WERI-Rb-1 (cell line): ENCODE measurements around the gene TRAPPC3L.

ENCODE experiments used
- DNase-seq: peaks from one replicate; pipeline ENCODE4 v3.0.0-alpha.2; 2020
- H3K27ac ChIP-seq: fragments of 250-450 bp; sonication (Bioruptor Pico); 2 replicates; pipeline ENCODE4 v1.5.1; 2020; ENCODE audit warnings: mild to moderate bottlenecking, moderate library complexity
- H3K27me3 ChIP-seq: fragments of 250-450 bp; sonication (Bioruptor Pico); 2 replicates; pipeline ENCODE4 v1.5.1; 2021; ENCODE audit warnings: mild to moderate bottlenecking, low read depth, moderate library complexity; ENCODE audit not compliant: insufficient read depth, severe bottlenecking
- H3K36me3 ChIP-seq: fragments of 250-450 bp; sonication (Bioruptor Pico); 2 replicates; pipeline ENCODE4 v1.5.1; 2020; ENCODE audit warnings: mild to moderate bottlenecking, moderate library complexity
- H3K4me3 ChIP-seq: 2 replicates; pipeline ENCODE4 v1.5.1; 2011; ENCODE audit warnings: low read depth, mild to moderate bottlenecking, control low read depth, low read length
- H3K9me3 ChIP-seq: fragments of 250-450 bp; sonication (Bioruptor Pico); 2 replicates; pipeline ENCODE4 v1.5.1; 2021; ENCODE audit warnings: mild to moderate bottlenecking, moderate library complexity; ENCODE audit not compliant: severe bottlenecking
- CTCF ChIP-seq: IDR thresholded peaks from 2 replicates; pipeline ENCODE4 v1.5.1; 2011; ENCODE audit warnings: low read depth, mild to moderate bottlenecking, control low read depth, inconsistent platforms, low read length

Gene TRAPPC3L

GRCh38 chr6:116529466-116530290 lies 15.8 kb downstream of the TRAPPC3L start:
- no peaks in the 10 kb centered on the region for H3K27me3 ChIP-seq
- H3K27ac ChIP-seq, result no peak overlapping the region
- H3K36me3 ChIP-seq, result no peaks in the 10 kb centered on the region
- DNase-seq, result no peak
- no peak overlapping the region for H3K4me3 ChIP-seq
- no peaks in the 10 kb centered on the region for H3K9me3 ChIP-seq
- TF ChIP-seq CTCF, result no peak

GRCh38 chr6:116528780-116529179 lies 16.7 kb downstream of the TRAPPC3L start:
- DNase-seq, result no peak
- Histone ChIP-seq H3K27ac (no peak overlapping the region), H3K9me3 (no peaks in the 10 kb centered on the region), H3K27me3 (no peaks in the 10 kb centered on the region), H3K36me3 (no peaks in the 10 kb centered on the region), H3K4me3 (no peak overlapping the region)
- TF ChIP-seq CTCF, result no peak

- no peak for TF ChIP-seq CTCF
- DNase-seq, result no peak
- no peaks in the 10 kb centered on the region for H3K27me3 ChIP-seq
These were observed 17.4 kb downstream of the TRAPPC3L start for GRCh38 chr6:116528133-116528532.

GRCh38 chr6:116524236-116524635 lies 21.2 kb downstream of the TRAPPC3L start:
- Histone ChIP-seq H3K9me3 (no peaks in the 10 kb centered on the region), H3K27me3 (no peaks in the 10 kb centered on the region), H3K36me3 (no peaks in the 10 kb centered on the region), H3K27ac (no peak overlapping the region), H3K4me3 (no peak overlapping the region)
- no peak for TF ChIP-seq CTCF
- DNase-seq, result no peak

More at GRCh38 chr6:116528133-116528532, 17.4 kb downstream of the TRAPPC3L start:
- Histone ChIP-seq H3K27ac (no peak overlapping the region), H3K9me3 (no peaks in the 10 kb centered on the region), H3K36me3 (no peaks in the 10 kb centered on the region), H3K4me3 (no peak overlapping the region)

- Histone ChIP-seq H3K27ac (no peak overlapping the region), H3K9me3 (no peaks in the 10 kb centered on the region), H3K27me3 (no peaks in the 10 kb centered on the region), H3K36me3 (no peaks in the 10 kb centered on the region), H3K4me3 (no peak overlapping the region)
- no peak for DNase-seq
- TF ChIP-seq CTCF, result no peak
These were observed 22.6 kb downstream of the TRAPPC3L start for GRCh38 chr6:116522896-116523295.
